HepG2 (cell line): Measurements from ENCODE around the gene ARPC1B. TPM values are rescaled to one million over a fixed set of nuclear protein-coding genes. Genes with fewer than 3 reads are reported as not detected.

ENCODE experiments used
- DNMT1 ChIP-seq: sonication (generic); formaldehyde crosslinking; IDR thresholded peaks from 2 replicates; pipeline ENCODE4 v1.5.1; 2020; ENCODE audit warnings: mild to moderate bottlenecking, missing genetic modification reagents
- HDAC1 ChIP-seq: sonication (generic); formaldehyde crosslinking; IDR thresholded peaks from 2 replicates; pipeline ENCODE4 v1.5.1; 2020; ENCODE audit warnings: mild to moderate bottlenecking, missing genetic modification reagents
- IKZF4 ChIP-seq: sonication (generic); formaldehyde crosslinking; IDR thresholded peaks from 2 replicates; pipeline ENCODE4 v1.5.1; 2020; ENCODE audit warnings: borderline replicate concordance, mild to moderate bottlenecking, low read depth, missing genetic modification reagents; ENCODE audit errors: not compliant biosample characterization
- ISX ChIP-seq: sonication (generic); formaldehyde crosslinking; conservative IDR thresholded peaks from 2 replicates; pipeline ENCODE4 v1.5.0; 2020; ENCODE audit warnings: missing genetic modification reagents
- JUN ChIP-seq: sonication (generic); formaldehyde crosslinking; IDR thresholded peaks from 2 replicates; pipeline ENCODE4 v1.4.0; 2020; ENCODE audit warnings: mild to moderate bottlenecking, missing genetic modification reagents
- NFIB ChIP-seq: sonication (generic); formaldehyde crosslinking; IDR thresholded peaks from 2 replicates; pipeline ENCODE4 v1.9.0; 2021; ENCODE audit warnings: missing genetic modification reagents, mild to moderate bottlenecking, borderline replicate concordance
- TMF1 ChIP-seq: sonication (generic); formaldehyde crosslinking; IDR thresholded peaks from 2 replicates; pipeline ENCODE4 v1.8.1; 2022; ENCODE audit warnings: low read depth, missing genetic modification reagents
- ZFP36 ChIP-seq: fragments of 150-350 bp; IDR thresholded peaks from 2 replicates; pipeline ENCODE4 v1.6.1; 2018; ENCODE audit warnings: borderline replicate concordance, low read length, low read depth; ENCODE audit not compliant: partially characterized antibody
- ZNF557 ChIP-seq: sonication (generic); formaldehyde crosslinking; IDR thresholded peaks from 2 replicates; pipeline ENCODE4 v1.4.0; 2020; ENCODE audit warnings: missing genetic modification reagents
- ZNF761 ChIP-seq: sonication (generic); formaldehyde crosslinking; conservative IDR thresholded peaks from 2 replicates; pipeline ENCODE4 v1.4.0; 2020; ENCODE audit warnings: mild to moderate bottlenecking, missing genetic modification reagents
- polyA plus RNA-seq, 8 experiments: library from polyadenylated mRNA; depleted of rRNA in 3 of 8; stranded (reverse) in 7 of 8; unstranded in 1 of 8; fragments of >200 nt; fragmentation: Illumina TruSeq in 4 of 8; extraction: Trizol in 4 of 8; gene quantifications; 2 replicates each; pipeline versions ENCODE4 v1.2.1 to v1.2.3, GENCODE V29; 2011 to 2016; ENCODE audit warnings: low read depth in 4 of 8, missing spikeins in 1 of 8, mixed read lengths in 1 of 8; ENCODE audit not compliant: insufficient read depth in 1 of 8
- total RNA-seq, 5 experiments: library from RNA; depleted of rRNA; stranded (reverse); fragments of >200 nt; fragmentation: Illumina TruSeq; extraction: Trizol; gene quantifications; 2 replicates each; pipeline ENCODE4 v1.2.3, GENCODE V29; 2016; ENCODE audit warnings: low read depth in 1 of 5
- TF ChIP-seq, protein P1 (sequence below): sonication (generic); formaldehyde crosslinking; IDR thresholded peaks from 2 replicates; pipeline ENCODE4 v1.4.0; 2020; ENCODE audit warnings: mild to moderate bottlenecking, missing genetic modification reagents
- TF ChIP-seq, protein P2 (sequence below): IDR thresholded peaks from 2 replicates; pipeline ENCODE4 v1.6.1; 2016; ENCODE audit warnings: control low read depth
- TF ChIP-seq, protein P3 (sequence below): sonication (generic); formaldehyde crosslinking; IDR thresholded peaks from 2 replicates; pipeline ENCODE4 v1.5.0; 2020; ENCODE audit warnings: mild to moderate bottlenecking, missing genetic modification reagents
- TF ChIP-seq, protein P4 (sequence below): sonication (generic); formaldehyde crosslinking; IDR thresholded peaks from 2 replicates; pipeline ENCODE4 v1.8.1; 2023; ENCODE audit warnings: missing genetic modification reagents, inconsistent platforms, borderline replicate concordance
- TF ChIP-seq, protein P5 (sequence below): sonication (generic); formaldehyde crosslinking; IDR thresholded peaks from 2 replicates; pipeline ENCODE4 v1.5.0; 2020; ENCODE audit warnings: missing genetic modification reagents, mild to moderate bottlenecking, borderline replicate concordance
- TF ChIP-seq, protein P6 (sequence below): IDR thresholded peaks from 2 replicates; pipeline ENCODE4 v1.6.1; 2018; ENCODE audit warnings: missing genetic modification reagents, mild to moderate bottlenecking, missing compliant biosample characterization
- TF ChIP-seq, protein P7 (sequence below): sonication (generic); formaldehyde crosslinking; conservative IDR thresholded peaks from 2 replicates; pipeline ENCODE4 v1.4.0; 2020; ENCODE audit warnings: missing genetic modification reagents

The ARPC1B gene
- total and polyA plus RNA-seq, 2 of the 13 experiments (the other 11 are each of a cell fraction or from before 2014, with no cell fraction given): 72.9 to 89.1 TPM

DNA sequence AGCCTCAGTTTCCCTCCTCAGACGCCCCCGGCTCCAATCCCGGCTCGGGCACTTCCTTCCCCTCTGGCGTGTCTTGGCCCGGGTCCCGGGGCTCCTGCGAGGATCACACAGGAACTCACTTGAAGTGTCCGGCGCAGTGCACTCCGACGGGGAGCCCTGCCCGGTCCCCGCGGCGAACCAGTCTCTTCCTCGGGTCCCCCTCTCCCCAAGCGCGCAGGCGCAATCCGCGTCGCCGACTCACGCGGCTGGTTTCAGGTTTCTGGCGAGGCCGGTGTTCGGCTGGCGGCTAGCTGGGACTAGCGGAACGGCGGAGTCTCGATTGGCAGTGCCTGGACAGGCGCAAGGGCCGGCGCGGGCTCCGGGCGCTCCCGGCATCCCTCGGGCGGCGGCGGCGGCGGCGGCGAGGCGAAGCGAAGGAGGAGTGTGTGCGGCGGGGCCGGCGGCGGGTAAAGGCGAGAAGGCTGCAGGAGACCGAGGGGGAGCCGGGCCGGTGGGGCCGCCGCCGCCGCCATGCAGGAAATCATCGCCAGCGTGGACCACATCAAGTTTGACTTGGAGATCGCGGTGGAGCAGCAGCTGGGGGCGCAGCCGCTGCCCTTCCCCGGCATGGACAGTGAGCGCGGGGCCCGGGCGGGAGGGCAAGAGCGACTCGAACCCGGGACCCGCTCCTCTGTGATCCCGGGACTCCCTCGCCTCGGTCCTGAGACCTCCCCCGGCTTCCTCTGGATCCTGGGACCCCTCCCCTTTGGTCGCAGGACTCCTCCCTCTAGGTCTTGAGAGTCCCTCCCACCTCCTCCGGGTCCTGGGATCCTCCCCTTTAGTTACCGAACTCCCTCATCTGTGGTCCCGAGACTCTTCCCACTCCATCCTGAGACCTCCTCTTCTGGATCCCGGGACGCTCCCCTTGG is 64.3 kb downstream of the ARPC1B start, which contains the start of the genes CPSF4 and PTCD1 (continued):
- TF ChIP-seq, protein P1, sequence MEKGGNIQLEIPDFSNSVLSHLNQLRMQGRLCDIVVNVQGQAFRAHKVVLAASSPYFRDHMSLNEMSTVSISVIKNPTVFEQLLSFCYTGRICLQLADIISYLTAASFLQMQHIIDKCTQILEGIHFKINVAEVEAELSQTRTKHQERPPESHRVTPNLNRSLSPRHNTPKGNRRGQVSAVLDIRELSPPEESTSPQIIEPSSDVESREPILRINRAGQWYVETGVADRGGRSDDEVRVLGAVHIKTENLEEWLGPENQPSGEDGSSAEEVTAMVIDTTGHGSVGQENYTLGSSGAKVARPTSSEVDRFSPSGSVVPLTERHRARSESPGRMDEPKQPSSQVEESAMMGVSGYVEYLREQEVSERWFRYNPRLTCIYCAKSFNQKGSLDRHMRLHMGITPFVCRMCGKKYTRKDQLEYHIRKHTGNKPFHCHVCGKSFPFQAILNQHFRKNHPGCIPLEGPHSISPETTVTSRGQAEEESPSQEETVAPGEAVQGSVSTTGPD (CRISPR knock-in tag): no peak
- TF ChIP-seq ISX (CRISPR knock-in tag) (no peak), JUN (CRISPR knock-in tag) (peak; percentile 79; the same call in 1 of the 2 replicates), ZFP36 (no peak), ZNF557 (CRISPR knock-in tag) (no peak), HDAC1 (CRISPR knock-in tag) (peak; percentile 84; the same call in 1 of the 2 replicates), NFIB (CRISPR knock-in tag) (no peak), TMF1 (CRISPR knock-in tag) (peak; percentile 75; the same call in 1 of the 2 replicates), DNMT1 (CRISPR knock-in tag) (peak; percentile 62; the same call in 1 of the 2 replicates), ZNF761 (CRISPR knock-in tag) (0 out of 2 replicates have a peak, but pooled peaks have one; percentile 39), IKZF4 (no peak)
- TF ChIP-seq, protein P2, sequence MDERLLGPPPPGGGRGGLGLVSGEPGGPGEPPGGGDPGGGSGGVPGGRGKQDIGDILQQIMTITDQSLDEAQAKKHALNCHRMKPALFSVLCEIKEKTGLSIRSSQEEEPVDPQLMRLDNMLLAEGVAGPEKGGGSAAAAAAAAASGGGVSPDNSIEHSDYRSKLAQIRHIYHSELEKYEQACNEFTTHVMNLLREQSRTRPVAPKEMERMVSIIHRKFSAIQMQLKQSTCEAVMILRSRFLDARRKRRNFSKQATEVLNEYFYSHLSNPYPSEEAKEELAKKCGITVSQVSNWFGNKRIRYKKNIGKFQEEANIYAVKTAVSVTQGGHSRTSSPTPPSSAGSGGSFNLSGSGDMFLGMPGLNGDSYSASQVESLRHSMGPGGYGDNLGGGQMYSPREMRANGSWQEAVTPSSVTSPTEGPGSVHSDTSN (CRISPR knock-in tag): no peak
- TF ChIP-seq, protein P3, sequence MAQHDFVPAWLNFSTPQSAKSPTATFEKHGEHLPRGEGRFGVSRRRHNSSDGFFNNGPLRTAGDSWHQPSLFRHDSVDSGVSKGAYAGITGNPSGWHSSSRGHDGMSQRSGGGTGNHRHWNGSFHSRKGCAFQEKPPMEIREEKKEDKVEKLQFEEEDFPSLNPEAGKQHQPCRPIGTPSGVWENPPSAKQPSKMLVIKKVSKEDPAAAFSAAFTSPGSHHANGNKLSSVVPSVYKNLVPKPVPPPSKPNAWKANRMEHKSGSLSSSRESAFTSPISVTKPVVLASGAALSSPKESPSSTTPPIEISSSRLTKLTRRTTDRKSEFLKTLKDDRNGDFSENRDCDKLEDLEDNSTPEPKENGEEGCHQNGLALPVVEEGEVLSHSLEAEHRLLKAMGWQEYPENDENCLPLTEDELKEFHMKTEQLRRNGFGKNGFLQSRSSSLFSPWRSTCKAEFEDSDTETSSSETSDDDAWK (CRISPR knock-in tag): no peak
- TF ChIP-seq, protein P4, sequence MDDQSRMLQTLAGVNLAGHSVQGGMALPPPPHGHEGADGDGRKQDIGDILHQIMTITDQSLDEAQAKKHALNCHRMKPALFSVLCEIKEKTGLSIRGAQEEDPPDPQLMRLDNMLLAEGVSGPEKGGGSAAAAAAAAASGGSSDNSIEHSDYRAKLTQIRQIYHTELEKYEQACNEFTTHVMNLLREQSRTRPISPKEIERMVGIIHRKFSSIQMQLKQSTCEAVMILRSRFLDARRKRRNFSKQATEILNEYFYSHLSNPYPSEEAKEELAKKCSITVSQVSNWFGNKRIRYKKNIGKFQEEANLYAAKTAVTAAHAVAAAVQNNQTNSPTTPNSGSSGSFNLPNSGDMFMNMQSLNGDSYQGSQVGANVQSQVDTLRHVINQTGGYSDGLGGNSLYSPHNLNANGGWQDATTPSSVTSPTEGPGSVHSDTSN (CRISPR knock-in tag): peak; percentile 20; the same call in 1 of the 2 replicates
- TF ChIP-seq, protein P5, sequence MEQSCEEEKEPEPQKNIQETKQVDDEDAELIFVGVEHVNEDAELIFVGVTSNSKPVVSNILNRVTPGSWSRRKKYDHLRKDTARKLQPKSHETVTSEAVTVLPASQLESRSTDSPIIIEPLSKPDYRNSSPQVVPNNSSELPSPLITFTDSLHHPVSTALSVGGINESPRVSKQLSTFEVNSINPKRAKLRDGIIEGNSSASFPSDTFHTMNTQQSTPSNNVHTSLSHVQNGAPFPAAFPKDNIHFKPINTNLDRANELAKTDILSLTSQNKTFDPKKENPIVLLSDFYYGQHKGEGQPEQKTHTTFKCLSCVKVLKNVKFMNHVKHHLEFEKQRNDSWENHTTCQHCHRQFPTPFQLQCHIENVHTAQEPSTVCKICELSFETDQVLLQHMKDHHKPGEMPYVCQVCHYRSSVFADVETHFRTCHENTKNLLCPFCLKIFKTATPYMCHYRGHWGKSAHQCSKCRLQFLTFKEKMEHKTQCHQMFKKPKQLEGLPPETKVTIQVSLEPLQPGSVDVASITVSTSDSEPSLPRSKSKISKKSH (CRISPR knock-in tag): no peak
- TF ChIP-seq, protein P6, sequence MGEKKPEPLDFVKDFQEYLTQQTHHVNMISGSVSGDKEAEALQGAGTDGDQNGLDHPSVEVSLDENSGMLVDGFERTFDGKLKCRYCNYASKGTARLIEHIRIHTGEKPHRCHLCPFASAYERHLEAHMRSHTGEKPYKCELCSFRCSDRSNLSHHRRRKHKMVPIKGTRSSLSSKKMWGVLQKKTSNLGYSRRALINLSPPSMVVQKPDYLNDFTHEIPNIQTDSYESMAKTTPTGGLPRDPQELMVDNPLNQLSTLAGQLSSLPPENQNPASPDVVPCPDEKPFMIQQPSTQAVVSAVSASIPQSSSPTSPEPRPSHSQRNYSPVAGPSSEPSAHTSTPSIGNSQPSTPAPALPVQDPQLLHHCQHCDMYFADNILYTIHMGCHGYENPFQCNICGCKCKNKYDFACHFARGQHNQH (CRISPR knock-in tag): peak; percentile 83
- TF ChIP-seq, protein P7, sequence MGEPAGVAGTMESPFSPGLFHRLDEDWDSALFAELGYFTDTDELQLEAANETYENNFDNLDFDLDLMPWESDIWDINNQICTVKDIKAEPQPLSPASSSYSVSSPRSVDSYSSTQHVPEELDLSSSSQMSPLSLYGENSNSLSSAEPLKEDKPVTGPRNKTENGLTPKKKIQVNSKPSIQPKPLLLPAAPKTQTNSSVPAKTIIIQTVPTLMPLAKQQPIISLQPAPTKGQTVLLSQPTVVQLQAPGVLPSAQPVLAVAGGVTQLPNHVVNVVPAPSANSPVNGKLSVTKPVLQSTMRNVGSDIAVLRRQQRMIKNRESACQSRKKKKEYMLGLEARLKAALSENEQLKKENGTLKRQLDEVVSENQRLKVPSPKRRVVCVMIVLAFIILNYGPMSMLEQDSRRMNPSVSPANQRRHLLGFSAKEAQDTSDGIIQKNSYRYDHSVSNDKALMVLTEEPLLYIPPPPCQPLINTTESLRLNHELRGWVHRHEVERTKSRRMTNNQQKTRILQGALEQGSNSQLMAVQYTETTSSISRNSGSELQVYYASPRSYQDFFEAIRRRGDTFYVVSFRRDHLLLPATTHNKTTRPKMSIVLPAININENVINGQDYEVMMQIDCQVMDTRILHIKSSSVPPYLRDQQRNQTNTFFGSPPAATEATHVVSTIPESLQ (CRISPR knock-in tag): no peak
